Sigmoid colon (tissue), 3 donors: ENCODE results near the gene LRP1B.

ENCODE experiments used
- POLR2A ChIP-seq, 2 donors: fragments of 450-650 bp; IDR thresholded peaks; one replicate each; pipeline ENCODE4 v1.6.1; 2016; ENCODE audit warnings: antibody characterized with exemption in 2 of 2, mild to moderate bottlenecking in 2 of 2, moderate library complexity in 2 of 2
- TF ChIP-seq, protein P1 (sequence below), 4 experiments: fragments of 450-650 bp in 3 of 4; fragments of 200-600 bp in 1 of 4; IDR thresholded peaks; one replicate each; pipeline ENCODE4 v1.5.1; 2016 to 2019; ENCODE audit warnings: antibody characterized with exemption in 4 of 4, mild to moderate bottlenecking in 3 of 4, moderate library complexity in 2 of 4

DNA sequence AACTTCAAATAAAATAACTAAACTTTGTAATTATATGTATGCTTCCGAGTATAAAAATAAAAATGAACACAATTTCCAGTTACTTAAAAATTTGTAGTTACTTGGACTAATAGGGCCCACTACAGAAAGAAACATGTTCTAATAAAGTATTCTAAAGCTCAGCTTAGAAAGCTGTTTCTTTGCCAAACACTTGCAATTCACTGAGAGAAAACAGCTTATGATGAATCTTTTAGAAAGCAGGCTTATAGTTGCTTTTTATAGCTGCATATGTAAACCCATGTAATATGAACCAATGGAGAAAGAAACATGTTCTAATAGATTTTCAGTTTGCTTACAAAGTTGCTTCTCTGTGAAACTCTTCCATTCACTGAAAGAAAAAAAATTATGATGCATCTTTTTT is 766.0 kb downstream of the LRP1B start:
- TF ChIP-seq, protein P1, sequence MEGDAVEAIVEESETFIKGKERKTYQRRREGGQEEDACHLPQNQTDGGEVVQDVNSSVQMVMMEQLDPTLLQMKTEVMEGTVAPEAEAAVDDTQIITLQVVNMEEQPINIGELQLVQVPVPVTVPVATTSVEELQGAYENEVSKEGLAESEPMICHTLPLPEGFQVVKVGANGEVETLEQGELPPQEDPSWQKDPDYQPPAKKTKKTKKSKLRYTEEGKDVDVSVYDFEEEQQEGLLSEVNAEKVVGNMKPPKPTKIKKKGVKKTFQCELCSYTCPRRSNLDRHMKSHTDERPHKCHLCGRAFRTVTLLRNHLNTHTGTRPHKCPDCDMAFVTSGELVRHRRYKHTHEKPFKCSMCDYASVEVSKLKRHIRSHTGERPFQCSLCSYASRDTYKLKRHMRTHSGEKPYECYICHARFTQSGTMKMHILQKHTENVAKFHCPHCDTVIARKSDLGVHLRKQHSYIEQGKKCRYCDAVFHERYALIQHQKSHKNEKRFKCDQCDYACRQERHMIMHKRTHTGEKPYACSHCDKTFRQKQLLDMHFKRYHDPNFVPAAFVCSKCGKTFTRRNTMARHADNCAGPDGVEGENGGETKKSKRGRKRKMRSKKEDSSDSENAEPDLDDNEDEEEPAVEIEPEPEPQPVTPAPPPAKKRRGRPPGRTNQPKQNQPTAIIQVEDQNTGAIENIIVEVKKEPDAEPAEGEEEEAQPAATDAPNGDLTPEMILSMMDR (IDR thresholded peaks at IDR 0.05): no peak
- TF ChIP-seq POLR2A (IDR thresholded peaks at IDR 0.05): no peak
